T-helper 1 cell (primary cell): ENCODE measurements around the gene CLSTN2.

Experiments
- DNase-seq, 5 donors: peaks; one replicate each; pipeline ENCODE4 v3.0.0-alpha.2; 2012 to 2020

CLSTN2 gene

GRCh38 chr3:140467796-140468315 lies 532.9 kb downstream of the CLSTN2 start:
- no peak for DNase-seq

DNA sequence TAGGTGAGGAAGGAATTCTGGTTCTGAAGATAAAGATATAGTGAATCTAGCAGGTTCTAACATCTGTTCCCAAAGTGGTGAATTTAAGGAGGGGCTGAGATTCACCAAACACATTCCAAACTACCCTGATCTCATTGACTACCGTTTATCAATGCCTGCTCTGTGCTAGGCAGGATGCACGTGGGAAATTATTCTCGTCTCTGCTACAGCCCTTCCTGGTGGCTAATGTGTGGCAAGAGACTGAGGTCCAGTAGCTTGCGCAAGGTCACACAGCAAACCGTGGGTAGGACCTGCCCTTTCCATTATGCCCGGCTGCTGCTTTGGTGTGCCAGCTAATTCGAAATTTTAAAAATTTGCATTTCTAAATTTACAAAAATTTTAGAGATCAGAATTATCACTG lies 533.4 kb downstream of the CLSTN2 start:
- DNase-seq, result no peak

GRCh38 chr3:140469491-140469890 lies 534.5 kb downstream of the CLSTN2 start:
- DNase-seq, result no peak

DNA sequence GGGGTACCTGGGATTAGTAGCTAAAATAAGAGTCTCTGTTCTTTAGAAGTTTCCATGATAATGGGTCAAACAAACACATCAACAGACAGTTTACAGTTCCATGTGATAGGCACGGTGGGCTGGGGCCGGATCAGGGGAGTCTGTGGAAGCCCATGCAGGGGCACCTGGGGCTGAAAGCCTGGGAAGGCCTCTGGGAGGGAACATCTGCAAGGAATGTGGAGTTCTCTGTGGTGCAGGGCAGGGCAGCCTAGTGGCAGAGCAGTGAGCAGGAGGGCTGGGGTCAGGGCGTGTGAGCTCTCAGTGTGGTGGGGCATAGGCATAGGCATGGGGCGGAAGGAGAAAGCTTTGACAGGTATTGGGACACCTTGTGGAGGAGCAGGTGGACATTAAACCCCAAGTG lies 535.2 kb downstream of the CLSTN2 start:
- no peak for DNase-seq

DNA sequence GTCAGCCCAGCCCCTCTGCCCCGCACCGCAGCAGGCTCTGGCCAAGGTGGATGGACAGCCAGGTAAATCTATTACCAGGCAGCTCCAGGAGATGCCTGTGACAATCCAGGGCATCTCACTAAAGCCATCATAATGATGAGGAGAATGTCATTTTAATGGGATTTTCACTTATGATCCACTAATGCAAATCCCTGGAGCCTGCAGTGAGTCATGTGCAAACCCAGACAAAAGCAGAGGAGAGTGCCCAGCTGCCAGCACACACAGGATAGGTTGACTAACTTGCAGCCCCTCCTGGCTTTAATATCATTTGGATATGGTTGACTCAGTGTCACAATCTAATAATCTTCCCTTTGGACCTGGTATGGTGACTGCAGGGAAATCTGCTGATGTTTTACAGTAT lies 536.0 kb downstream of the CLSTN2 start:
- DNase-seq, result no peak

DNA sequence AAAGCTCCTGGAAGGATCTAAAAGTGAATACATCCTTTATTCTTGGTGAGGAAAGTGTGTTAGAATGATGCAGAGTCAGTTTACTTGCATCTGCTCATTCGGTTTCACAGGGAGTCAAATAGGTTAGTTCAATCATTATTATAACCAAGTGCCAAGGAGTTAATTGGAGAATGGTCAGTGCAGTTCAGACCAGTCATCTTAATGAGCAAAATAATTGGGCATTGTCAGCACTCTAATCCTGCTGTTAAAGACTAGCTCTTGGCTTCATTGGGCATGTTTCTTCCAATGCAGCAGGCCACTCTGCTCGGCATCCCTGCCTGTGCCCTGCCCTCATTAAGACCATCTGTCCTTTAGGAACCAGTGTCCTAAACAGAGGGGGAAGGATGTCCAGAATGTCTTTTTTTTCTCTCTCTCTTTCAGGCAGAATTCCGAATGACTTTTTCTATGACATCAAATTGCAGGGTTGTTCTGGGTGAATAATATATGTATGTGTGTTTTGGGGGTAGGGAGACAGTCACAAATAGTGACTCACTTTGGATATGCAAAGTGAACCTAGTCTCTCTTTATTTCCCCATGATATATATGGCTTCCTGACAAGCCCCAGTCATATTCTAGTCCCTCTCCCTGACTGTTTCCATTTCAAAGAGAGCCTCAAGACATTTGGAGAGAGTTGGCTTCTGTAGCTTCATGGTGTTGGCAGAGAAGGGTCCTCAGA lies 537.5 kb downstream of the CLSTN2 start:
- no peak for DNase-seq

- no peak for DNase-seq
Measured at GRCh38 chr3:140487566-140487965, 552.6 kb downstream of the CLSTN2 start.

GRCh38 chr3:140493271-140493670 lies 558.3 kb downstream of the CLSTN2 start:
- DNase-seq, result no peak

DNA sequence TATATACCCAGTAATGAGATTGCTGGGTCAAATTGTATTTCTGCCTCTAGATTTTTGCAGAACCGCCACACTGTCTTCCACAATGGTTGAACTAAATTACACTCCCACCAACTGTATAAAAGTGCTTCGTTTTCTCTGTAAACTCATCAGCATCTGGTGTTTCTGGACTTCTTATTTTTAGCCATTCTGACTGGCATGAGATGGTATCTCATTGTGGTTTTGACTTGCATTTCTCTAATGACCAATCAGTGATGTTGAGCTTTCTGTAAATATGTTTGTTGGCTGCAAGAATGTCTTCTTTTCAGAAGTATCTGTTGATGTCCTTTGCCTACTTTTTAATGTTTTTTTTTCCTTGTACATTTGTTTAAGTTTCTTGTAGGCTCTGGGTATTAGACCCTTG lies 560.0 kb downstream of the CLSTN2 start:
- DNase-seq, result no peak

DNA sequence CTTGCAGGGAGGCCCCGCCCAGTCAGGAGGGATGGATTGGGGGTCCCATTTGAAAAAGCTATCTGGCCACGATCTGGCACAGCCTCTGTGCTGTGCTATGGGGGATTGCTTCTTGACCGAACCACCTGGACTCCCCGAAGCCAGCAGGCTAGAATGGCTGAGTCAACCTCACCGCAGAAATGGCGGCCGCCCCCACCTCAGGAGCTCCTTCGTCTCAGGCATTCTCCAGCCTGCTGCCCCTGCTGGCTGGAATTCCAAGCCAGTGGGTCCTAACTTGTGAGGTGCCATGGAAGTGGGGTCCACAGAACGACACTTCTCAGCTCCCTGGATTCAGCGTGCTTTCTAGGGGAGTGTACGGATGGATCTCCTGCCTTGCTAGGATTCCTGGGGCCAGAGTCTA lies 562.3 kb downstream of the CLSTN2 start:
- DNase-seq, result no peak

GRCh38 chr3:140499114-140499757 lies 564.3 kb downstream of the CLSTN2 start:
- no peak for DNase-seq

- DNase-seq, result no peak
Measured at GRCh38 chr3:140500473-140500872, 565.5 kb downstream of the CLSTN2 start.

DNA sequence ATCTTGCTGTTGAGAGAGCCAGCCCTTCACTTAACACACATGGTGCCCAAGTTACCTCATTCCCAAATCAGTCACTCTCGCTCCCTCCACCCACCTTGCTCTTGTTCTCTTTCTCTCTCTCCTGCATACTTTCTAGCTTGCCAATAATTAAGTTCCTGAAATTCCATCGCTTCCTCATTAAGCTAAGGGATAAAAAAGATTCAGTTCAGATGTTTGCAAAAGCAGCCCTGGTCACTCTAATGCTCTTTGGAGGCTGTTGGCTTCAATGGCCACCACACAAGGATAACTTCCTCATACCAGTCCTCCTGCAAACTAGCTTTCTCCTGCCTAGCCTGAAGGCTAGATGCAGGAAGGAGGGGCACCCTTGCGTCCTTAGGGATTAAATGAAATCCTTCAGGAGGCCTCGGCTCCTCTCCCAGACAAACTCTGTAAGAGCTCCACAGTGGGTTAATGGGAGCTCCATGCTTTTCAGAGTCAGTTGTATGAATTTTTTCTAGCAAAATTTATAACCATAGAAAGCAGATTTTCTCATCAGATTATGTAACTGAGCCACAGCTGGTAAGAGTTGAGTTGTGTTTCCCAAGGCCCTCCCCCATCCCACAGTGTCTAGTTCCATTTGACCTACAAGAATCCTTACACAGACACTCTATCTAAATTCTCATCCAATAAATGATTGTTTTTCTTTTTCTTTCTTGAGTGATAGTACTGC lies 566.2 kb downstream of the CLSTN2 start:
- DNase-seq, result no peak

DNA sequence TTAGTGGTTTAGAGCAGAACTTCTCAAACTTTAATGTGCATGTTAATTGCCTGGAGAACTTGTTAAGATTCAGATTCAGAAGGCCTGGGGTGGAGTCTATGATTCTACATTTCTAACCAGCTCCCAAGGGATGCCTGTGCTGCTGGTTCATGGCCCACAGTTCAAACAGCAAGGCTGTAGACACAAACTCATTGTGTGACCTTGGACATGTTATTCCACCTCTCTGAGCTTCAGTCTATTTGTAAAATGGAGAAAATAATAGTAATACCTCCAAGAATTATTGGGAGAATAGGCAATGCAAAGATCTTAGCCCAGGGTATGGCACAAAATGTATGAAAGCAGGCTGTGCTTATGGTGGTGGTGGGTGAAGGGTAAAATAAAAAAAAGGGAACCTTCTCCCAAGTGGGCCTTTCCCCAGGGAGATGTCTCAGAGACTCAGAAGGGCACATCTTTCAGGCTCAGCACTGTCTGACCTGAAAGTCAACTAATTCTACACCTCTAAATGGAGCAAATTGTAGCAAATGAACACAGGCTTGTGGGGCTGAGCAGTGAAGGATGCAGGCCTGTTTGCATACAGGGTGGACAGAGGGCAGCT lies 566.9 kb downstream of the CLSTN2 start:
- no peak for DNase-seq

DNA sequence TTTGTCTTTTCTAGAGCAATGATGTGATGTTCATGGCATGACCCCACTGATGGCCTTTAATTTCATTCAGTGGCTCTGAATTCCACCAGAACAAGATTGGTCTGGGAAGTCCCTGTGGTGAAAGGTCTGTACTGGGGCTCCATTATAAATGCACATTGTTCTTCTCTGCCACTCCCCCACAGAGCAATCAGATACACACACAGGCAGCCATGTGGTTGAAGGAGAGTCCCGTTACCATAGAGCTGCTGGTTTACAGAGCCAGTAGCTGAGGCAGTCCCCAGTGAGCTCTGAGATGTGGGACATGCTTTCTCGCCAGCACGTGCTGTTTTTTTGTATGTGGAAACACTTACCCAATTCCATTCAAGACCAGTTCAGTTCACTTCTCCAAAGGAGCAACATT lies 570.2 kb downstream of the CLSTN2 start:
- no peak for DNase-seq

DNA sequence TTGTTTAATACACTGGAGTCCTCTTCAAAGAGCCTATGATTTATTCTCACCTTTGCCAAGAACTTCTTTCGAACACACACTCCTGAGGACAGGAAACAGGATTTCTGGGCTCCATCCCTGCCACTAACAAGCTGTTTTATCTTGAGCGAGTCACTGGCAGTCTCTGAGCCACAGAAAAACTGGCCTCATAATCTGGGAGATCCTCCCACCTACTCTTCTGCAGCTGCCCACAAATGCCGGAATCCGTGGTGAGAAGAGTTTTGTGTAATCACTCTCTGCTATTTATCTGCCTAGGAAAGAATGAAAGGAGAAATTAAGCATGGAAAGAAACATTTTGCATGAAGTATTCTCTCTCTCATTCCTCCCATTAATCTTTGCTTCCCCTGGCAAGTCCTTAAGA lies 570.9 kb downstream of the CLSTN2 start:
- no peak for DNase-seq

GRCh38 chr3:140508550-140508949 lies 573.6 kb downstream of the CLSTN2 start:
- no peak for DNase-seq

GRCh38 chr3:140509534-140509933 lies 574.5 kb downstream of the CLSTN2 start:
- DNase-seq, result no peak

DNA sequence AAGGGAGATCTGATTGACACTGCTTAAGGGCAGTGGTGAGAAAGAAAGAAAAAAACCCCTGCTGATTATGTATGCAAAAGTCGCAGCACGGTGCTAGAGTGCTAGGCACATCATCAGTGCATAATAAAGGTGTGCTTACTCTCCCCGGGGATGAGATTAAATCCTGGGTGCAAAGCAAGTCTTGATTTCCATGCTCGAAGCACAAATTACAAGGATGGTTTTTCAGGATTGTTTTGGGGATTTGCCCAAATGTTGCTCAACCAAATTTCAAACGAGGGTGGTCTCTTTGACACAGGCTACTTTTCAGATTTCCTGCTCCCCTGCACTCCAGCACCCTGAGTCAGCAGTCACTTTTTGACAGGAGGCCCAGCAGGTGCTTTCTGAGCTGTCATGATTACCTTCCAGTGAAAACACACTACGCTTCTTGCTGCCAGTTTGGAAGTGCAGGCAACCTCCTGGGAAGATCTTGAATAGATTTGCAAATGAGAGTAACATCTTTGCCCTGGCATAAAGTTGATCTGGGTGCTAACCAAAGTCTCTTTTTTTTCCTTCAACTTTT lies 575.4 kb downstream of the CLSTN2 start:
- no peak for DNase-seq

GRCh38 chr3:140521751-140522445 lies 586.9 kb downstream of the CLSTN2 start:
- no peak for DNase-seq

- no peak for DNase-seq
Measured at GRCh38 chr3:140522653-140523380, 587.8 kb downstream of the CLSTN2 start.

GRCh38 chr3:140523600-140523999 lies 588.6 kb downstream of the CLSTN2 start:
- no peak for DNase-seq
